COLO668 (cell line): Measurements from ENCODE around the gene CCR5AS.

Experiments
- DNase-seq: peaks from one replicate; lab custom pipeline; 2025; ENCODE audit not compliant: unreplicated experiment; lab: John Stamatoyannopoulos, UW

CCR5AS gene

DNA sequence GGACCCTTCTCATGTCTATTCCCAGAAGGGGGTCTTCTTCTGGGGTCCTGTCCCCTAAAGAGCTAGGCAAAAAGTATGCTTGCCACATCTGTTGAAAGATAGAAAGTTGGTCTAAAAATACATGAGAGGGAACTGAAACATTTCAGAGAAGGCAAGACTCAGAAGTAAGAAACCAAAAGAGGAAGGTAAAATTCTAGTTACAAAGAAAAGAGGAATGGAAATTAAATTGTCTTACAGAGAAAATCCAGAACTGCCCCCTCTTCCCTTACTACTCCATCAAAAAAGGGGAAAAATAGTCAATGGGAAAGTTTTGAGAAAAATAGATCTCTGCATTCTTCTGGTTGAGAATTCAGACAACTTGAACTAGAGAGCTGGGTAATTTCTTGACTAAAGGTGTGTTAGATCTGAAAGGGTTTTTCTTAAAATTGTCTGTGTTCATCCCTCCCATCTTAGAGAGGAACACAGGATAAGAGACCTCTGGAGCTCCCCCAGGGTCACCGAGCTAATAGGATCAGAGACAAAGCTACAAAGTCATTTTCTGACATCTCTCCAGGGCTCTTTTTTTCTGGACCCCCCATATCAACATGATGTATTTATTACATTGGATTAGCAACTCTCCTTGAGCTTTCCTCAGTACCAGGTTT, 85.3 kb downstream of the CCR5AS start:
- no peak for DNase-seq

DNA sequence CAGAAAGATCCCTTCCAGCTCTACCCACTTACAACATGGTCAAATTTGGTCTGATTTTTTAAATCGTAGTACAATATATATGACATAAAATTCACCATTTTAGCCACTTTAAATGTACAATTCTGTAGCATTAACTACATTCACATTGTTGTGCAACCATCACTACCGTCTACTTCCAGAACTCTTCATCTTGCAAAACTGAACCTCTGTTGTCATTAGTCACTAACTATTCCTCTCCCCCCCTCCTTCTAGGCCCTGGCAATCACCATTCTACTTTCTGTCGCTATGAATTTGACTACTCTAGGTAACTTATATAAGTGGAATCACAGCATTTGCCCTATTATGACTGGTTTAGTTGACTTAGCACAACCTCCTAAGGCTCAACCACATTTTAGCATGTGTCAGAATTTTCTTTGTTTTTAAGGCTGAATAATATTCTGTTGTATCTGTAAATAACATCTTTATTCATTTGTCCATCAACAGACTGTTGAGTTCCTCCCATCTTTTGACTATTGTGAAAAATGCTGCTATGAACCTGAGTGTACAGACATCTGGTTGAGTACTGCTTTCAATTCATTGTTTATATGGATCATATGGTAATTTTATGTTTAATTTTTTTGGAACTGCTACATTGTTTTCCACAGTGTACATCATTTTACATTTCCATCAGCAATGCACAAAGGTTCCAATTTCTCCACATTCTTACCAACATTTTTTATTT, 88.5 kb downstream of the CCR5AS start:
- no peak for DNase-seq

DNA sequence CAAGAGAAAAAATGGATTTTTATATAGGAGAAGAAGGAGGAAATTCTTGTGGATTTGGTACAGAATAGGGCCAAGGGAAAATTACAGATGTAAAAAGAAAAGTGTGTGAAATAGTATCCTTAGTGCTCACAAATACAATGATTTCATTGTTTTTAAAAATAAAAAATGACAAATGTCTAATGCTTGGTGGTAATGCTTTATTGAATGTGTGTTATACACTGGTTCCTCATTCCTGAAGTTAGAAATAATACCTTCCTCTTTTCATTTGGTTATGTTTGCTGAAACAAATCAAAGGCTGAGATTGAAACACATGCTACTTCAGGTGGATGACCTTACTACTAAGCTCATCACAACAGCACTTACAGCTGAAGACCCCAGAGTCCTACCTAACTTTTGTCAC, 90.7 kb downstream of the CCR5AS start:
- no peak for DNase-seq

DNA sequence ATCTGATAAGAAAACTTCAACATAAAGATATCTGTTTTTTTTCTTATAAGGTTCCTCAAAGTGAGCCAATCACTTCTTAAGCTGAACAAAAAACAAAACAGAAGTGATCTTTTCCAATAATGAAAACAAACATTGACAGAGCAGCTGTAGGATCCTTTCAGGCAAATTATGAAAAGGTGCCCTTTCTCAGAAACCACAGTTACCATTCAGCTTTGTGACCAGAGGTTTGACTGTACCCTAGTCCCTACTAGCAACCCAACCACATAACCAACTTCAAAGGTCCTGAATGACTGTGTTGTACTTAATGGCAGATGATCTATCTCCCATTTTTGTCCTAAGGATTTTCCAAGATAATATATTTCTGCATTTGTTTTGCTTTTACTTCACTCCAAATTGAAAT, 92.3 kb downstream of the CCR5AS start:
- DNase-seq, result no peak
